AG04450 (cell line): ENCODE data around the gene SIRPB1. TPM values are rescaled to one million over a fixed set of nuclear protein-coding genes. Genes with fewer than 3 reads are reported as not detected.
"Not testable (repeated sequence)": the region's sequence is repeated elsewhere in the genome, so short reads cannot be mapped to it uniquely, and the experiment has no call there.

Experiments used
- CTCF ChIA-PET: fragments of 300-600, 350-600 bp; formaldehyde crosslinking; extraction: SDS; loops from one replicate; lab custom pipeline; 2022; ENCODE audit warnings: antibody characterized with exemption, inconsistent platforms; lab: Charles Lee
- POLR2A ChIA-PET: fragments of 350-600 bp; formaldehyde crosslinking; extraction: SDS; loops from one replicate; lab custom pipeline; 2021; ENCODE audit warnings: antibody characterized with exemption, inconsistent platforms; lab: Yijun Ruan, JAX
- DNase-seq: peaks from one replicate; pipeline ENCODE4 v3.0.0-alpha.2; 2011; ENCODE audit warnings: low read depth, low spot score
- H3K27ac ChIP-seq: one replicate; pipeline ENCODE4 v1.5.1; 2012; ENCODE audit warnings: low read depth, low read length, control low read depth
- H3K27me3 ChIP-seq: one replicate; pipeline ENCODE4 v1.6.0; 2012; ENCODE audit warnings: low read length; ENCODE audit not compliant: control insufficient read depth, insufficient read depth
- H3K4me3 ChIP-seq: 2 replicates; pipeline ENCODE4 v1.5.1; 2011; ENCODE audit warnings: mild to moderate bottlenecking, low read depth, low read length, control low read depth
- H3K9me3 ChIP-seq: 2 replicates; pipeline ENCODE4 v1.5.1; 2012; ENCODE audit warnings: low read length; ENCODE audit not compliant: control insufficient read depth, insufficient read depth
- polyA plus RNA-seq: library from polyadenylated mRNA; depleted of rRNA; stranded (reverse); fragments of >200 nt; gene quantifications from 2 replicates; pipeline ENCODE4 v1.2.3, GENCODE V29; 2011
- TF ChIP-seq, protein P1 (sequence below): IDR thresholded peaks from 2 replicates; pipeline ENCODE4 v1.5.1; 2011; ENCODE audit warnings: low read depth, low read length, control low read depth, inconsistent platforms

SIRPB1 gene
- polyA plus RNA-seq, 1 experiment: not detected

GRCh38 chr20:1651268-1652058, 31.7 kb upstream of the SIRPB1 start:
- H3K27me3 ChIP-seq: no peaks in the 10 kb centered on the region
- no peak overlapping the region for H3K27ac ChIP-seq
- TF ChIP-seq, protein P1, sequence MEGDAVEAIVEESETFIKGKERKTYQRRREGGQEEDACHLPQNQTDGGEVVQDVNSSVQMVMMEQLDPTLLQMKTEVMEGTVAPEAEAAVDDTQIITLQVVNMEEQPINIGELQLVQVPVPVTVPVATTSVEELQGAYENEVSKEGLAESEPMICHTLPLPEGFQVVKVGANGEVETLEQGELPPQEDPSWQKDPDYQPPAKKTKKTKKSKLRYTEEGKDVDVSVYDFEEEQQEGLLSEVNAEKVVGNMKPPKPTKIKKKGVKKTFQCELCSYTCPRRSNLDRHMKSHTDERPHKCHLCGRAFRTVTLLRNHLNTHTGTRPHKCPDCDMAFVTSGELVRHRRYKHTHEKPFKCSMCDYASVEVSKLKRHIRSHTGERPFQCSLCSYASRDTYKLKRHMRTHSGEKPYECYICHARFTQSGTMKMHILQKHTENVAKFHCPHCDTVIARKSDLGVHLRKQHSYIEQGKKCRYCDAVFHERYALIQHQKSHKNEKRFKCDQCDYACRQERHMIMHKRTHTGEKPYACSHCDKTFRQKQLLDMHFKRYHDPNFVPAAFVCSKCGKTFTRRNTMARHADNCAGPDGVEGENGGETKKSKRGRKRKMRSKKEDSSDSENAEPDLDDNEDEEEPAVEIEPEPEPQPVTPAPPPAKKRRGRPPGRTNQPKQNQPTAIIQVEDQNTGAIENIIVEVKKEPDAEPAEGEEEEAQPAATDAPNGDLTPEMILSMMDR: no peak
- H3K4me3 ChIP-seq: no peak overlapping the region
- no peak for DNase-seq
- no peaks in the 10 kb centered on the region for H3K9me3 ChIP-seq
- ChIA-PET POLR2A (no interaction called here), CTCF (no interaction called here)

- DNase-seq: no peak
- H3K27ac ChIP-seq: no peak overlapping the region
- no peak overlapping the region for H3K4me3 ChIP-seq
- no peaks in the 10 kb centered on the region for H3K9me3 ChIP-seq
- CTCF ChIA-PET: interaction anchor here (1.2 kb wide), 1 partner anchor 129 kb away, joined by 4 read pairs; no protein-coding TSS in a partner anchor
- TF ChIP-seq, protein P1: no peak
- peaks cover 3% of the 10 kb centered on the region for H3K27me3 ChIP-seq
- POLR2A ChIA-PET: no interaction called here
These were observed 28.3 kb upstream of the SIRPB1 start for GRCh38 chr20:1648101-1648500.

DNA sequence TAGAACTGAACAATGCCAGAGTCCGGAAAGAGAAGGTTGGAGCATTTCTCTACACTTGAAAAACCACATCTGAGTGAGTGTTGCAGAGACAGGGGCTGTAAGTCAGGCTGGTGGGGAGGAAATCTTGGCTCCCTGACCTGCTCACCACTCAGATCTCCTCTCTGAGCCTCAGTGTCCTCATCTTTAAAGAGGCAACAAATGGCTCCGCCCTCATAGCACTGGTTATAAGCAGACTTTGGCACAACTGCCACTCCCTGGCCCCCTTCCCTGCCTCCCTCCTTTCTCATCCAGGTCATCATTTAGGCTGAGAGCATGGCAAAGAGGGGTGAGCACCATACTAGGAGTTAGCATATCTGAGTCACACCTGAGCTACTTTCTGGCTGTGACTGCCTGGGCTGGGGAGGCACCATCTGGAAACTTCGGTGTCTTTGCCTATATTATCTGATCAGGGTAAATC, 27.2 kb upstream of the SIRPB1 start:
- ChIA-PET CTCF (interaction anchor here (1.2 kb wide), 1 partner anchor 130 kb away, joined by 4 read pairs; no protein-coding TSS in a partner anchor), POLR2A (no interaction called here)
- Histone ChIP-seq H3K9me3 (no peaks in the 10 kb centered on the region), H3K4me3 (no peak overlapping the region), H3K27ac (no peak overlapping the region), H3K27me3 (peaks cover 3% of the 10 kb centered on the region)
- DNase-seq: no peak
- TF ChIP-seq, protein P1: no peak

DNA sequence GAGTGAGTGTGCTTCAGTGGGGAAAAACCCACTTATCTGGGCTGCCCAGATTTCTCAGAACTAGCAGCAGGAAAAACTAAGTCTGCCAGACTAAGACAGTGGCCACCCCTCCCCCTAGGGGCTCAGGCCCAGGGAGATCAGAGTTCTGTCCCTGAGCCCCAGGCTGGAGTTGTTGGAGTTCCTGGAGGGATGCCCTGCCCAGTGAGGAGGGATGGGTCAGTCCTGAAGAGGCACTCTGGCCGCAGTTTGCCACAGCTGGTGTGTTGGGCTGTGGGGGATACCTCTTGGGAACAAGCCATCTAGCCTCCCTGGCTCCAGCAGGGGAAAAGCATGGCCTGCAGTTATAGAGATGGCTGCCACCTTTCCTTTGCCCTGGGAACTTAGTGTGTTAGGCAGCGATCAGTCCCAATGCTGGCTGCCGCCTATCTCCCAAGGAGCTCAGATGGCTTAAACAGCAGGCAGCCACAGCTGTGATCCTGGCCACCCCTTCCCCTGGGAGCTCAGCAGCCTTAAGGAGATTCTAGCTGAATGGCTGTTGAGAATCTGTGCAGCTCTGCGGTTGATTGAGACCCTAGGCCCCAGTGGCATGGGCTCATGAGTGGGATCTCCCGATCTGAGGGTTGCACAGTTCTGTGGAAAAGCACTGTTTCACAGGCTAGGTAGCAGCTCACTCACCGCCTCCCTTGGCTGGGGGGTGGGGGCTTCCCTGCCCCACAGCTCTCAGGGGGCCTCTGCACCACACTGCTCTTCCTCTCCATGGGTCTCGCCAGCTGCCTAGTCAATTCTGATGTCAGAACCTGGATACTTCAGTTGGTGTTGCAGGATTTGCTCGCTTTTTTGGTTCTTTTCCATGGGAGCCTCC, 24.5 kb upstream of the SIRPB1 start:
- Histone ChIP-seq H3K9me3 (no peaks in the 10 kb centered on the region), H3K4me3 (no peak overlapping the region), H3K27me3 (peaks cover 3% of the 10 kb centered on the region), H3K27ac (no peak overlapping the region)
- TF ChIP-seq, protein P1: no peak
- DNase-seq: no peak
- ChIA-PET POLR2A (no interaction called here), CTCF (no interaction called here)

- CTCF ChIA-PET: interaction anchor here (0.6 kb wide), 1 partner anchor 103 kb away, joined by 7 read pairs; no protein-coding TSS in a partner anchor
- H3K27ac ChIP-seq, H3K9me3 ChIP-seq, H3K27me3 ChIP-seq, H3K4me3 ChIP-seq, POLR2A ChIA-PET, DNase-seq: not testable (repeated sequence)
These were observed 18.8 kb upstream of the SIRPB1 start for GRCh38 chr20:1638643-1639042.
